ENCODE results near the gene SPATA9. TPM values are rescaled to one million over a fixed set of nuclear protein-coding genes. Genes with fewer than 3 reads are reported as not detected.
"Not testable (repeated sequence)": the region's sequence is repeated elsewhere in the genome, so short reads cannot be mapped to it uniquely, and the experiment has no call there.

The SPATA9 gene
- total RNA-seq, 3 donors from 2014 or later (not counting 1 experiment from before 2014, with no cell fraction given), result 1.3 to 2.1 (median 2.0) TPM

DNA sequence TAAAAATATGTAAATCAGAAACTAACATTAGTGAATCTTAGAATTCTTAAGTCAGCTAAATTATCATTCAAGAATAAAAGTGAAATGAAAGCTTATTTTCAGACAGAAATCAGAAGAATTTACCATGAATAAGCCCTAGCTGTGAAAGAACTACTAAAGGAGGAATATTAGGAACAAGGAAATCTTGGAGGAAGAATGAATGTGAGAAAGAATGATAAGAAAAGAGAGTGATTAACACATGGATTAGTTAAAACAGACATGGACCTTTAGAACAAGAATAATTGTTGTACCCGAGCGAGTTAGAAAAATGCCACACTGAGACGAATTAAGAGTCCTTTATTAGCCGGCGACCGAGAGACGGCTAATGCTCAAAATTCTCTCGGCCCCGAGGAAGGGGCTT, 24.3 kb upstream of the SPATA9 start:
- H3K27me3 ChIP-seq (ENCODE audit: control insufficient read depth, insufficient read depth, low read length), result no peaks in the 10 kb centered on the region
- no peak overlapping the region for H3K4me3 Mint-ChIP-seq
- no peaks in the 10 kb centered on the region for H3K9me3 Mint-ChIP-seq
- H3K36me3 Mint-ChIP-seq, result no peaks in the 10 kb centered on the region
- H3K36me3 ChIP-seq (ENCODE audit: control insufficient read depth, insufficient read depth, low read length), result no peaks in the 10 kb centered on the region
- no peak overlapping the region for H3K27ac ChIP-seq (ENCODE audit: low read length)
- 92% methylated on average over 9 of the region's 9 CpGs for WGBS (ENCODE audit: insufficient coverage)
- no peak overlapping the region for H3K27ac Mint-ChIP-seq
- intact Hi-C loops (cut with micrococcal nuclease), result no loop called here
- H3K9me3 ChIP-seq (ENCODE audit: control insufficient read depth, insufficient read depth, low read length), result no peaks in the 10 kb centered on the region
- no peak overlapping the region for H3K4me3 ChIP-seq (ENCODE audit: low read length)
- TF ChIP-seq, protein P1, sequence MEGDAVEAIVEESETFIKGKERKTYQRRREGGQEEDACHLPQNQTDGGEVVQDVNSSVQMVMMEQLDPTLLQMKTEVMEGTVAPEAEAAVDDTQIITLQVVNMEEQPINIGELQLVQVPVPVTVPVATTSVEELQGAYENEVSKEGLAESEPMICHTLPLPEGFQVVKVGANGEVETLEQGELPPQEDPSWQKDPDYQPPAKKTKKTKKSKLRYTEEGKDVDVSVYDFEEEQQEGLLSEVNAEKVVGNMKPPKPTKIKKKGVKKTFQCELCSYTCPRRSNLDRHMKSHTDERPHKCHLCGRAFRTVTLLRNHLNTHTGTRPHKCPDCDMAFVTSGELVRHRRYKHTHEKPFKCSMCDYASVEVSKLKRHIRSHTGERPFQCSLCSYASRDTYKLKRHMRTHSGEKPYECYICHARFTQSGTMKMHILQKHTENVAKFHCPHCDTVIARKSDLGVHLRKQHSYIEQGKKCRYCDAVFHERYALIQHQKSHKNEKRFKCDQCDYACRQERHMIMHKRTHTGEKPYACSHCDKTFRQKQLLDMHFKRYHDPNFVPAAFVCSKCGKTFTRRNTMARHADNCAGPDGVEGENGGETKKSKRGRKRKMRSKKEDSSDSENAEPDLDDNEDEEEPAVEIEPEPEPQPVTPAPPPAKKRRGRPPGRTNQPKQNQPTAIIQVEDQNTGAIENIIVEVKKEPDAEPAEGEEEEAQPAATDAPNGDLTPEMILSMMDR (IDR thresholded peaks at IDR 0.05), result no peak
- DNase-seq (no peak), ATAC-seq (no peak)
- H3K27me3 Mint-ChIP-seq (ENCODE audit: low read depth in 2 of 2), result no peaks in the 10 kb centered on the region
- no peaks in the 10 kb centered on the region for H3K4me1 ChIP-seq (ENCODE audit: control insufficient read depth, insufficient read depth, low read length)
- H3K4me1 Mint-ChIP-seq, result no peaks in the 10 kb centered on the region

DNA sequence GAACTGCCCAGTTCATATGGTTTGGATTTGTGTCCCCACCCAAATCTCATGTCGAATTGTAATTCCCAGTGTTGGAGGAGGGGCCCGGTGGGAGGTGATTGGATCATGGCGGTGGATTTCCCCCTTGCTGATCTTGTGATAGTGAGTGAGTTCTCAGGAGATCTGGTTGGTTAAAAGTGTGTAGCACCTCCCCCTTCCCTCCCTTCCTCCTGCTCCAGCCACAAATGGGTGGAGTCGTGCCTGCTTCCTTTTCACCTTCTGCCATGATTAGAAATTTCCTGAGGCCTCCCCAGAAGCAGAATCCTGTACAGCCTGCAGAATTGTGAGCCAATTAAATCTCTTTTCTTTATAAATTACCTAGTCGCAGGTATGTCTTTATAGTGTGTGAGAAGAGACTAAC, 23.4 kb upstream of the SPATA9 start:
- H3K36me3 Mint-ChIP-seq; DNase-seq; H3K9me3 Mint-ChIP-seq; H3K27ac ChIP-seq (ENCODE audit: low read length); H3K36me3 ChIP-seq (ENCODE audit: control insufficient read depth, insufficient read depth, low read length); H3K27me3 Mint-ChIP-seq (ENCODE audit: low read depth in 2 of 2); H3K4me3 Mint-ChIP-seq; H3K4me1 ChIP-seq (ENCODE audit: control insufficient read depth, insufficient read depth, low read length); H3K27ac Mint-ChIP-seq; H3K4me1 Mint-ChIP-seq; H3K9me3 ChIP-seq (ENCODE audit: control insufficient read depth, insufficient read depth, low read length); H3K4me3 ChIP-seq (ENCODE audit: low read length); ATAC-seq; intact Hi-C loops (cut with micrococcal nuclease); H3K27me3 ChIP-seq (ENCODE audit: control insufficient read depth, insufficient read depth, low read length): not testable (repeated sequence)
- WGBS (ENCODE audit: insufficient coverage), result no CpG with 5 or more reads among the region's 5 CpGs

DNA sequence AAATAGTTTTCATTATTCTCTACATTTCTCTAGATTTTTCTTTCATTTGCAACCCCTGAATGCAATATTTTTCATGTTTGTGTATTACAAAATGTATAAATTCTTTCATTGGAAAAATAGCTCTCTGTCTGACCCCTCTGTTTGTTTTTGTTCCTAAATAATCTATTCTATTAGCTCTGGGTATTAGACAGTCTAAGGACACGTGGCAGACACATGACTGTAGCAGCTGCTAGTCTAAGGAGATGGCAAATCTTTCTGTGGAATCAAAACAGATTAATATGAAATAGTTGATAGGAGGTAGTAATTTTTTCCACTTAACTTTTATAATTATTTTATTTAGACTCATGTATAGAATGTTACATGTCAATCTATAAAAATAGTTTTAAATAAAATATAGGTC, 21.4 kb upstream of the SPATA9 start:
- ATAC-seq, result no peak
- Mint-ChIP-seq H3K4me3 (no peak overlapping the region), H3K36me3 (no peaks in the 10 kb centered on the region), H3K4me1 (no peaks in the 10 kb centered on the region), H3K27ac (no peak overlapping the region), H3K9me3 (no peaks in the 10 kb centered on the region), H3K27me3 (ENCODE audit: low read depth in 2 of 2) (no peaks in the 10 kb centered on the region)
- no peaks in the 10 kb centered on the region for H3K27me3 ChIP-seq (ENCODE audit: control insufficient read depth, insufficient read depth, low read length)
- TF ChIP-seq, protein P1 (IDR thresholded peaks at IDR 0.05), result no peak
- intact Hi-C loops (cut with micrococcal nuclease), result no loop called here
- no peaks in the 10 kb centered on the region for H3K36me3 ChIP-seq (ENCODE audit: control insufficient read depth, insufficient read depth, low read length)
- no peaks in the 10 kb centered on the region for H3K4me1 ChIP-seq (ENCODE audit: control insufficient read depth, insufficient read depth, low read length)
- H3K27ac ChIP-seq (ENCODE audit: low read length), result no peak overlapping the region
- no peaks in the 10 kb centered on the region for H3K9me3 ChIP-seq (ENCODE audit: control insufficient read depth, insufficient read depth, low read length)
- no peak overlapping the region for H3K4me3 ChIP-seq (ENCODE audit: low read length)
- WGBS (ENCODE audit: insufficient coverage), result no CpG with 5 or more reads among the region's 1 CpG
- DNase-seq, result no peak

DNA sequence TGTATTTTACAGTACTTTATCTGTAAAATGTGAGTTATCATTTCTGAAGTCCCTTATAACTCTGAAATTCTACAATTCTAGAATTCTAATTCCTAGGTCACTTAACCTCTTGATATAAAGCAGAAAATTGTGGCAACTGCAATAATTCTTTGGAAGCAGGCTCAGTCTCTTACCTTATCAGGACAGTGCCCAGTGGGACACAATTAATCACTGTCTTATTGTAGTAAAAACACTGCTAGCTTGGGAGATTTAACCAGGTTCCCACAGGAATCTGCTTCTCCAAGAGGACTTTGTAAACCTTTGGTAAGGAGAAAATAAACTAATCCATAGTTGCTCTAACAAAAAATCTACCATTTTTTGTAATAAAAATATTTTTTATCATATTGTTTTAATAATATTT, 18.3 kb upstream of the SPATA9 start:
- ATAC-seq, result no peak
- Mint-ChIP-seq H3K36me3 (no peaks in the 10 kb centered on the region), H3K9me3 (no peaks in the 10 kb centered on the region), H3K4me1 (no peaks in the 10 kb centered on the region), H3K4me3 (no peak overlapping the region), H3K27ac (no peak overlapping the region), H3K27me3 (ENCODE audit: low read depth in 2 of 2) (no peaks in the 10 kb centered on the region)
- intact Hi-C loops (cut with micrococcal nuclease), result no loop called here
- no peak overlapping the region for H3K27ac ChIP-seq (ENCODE audit: low read length)
- no peaks in the 10 kb centered on the region for H3K9me3 ChIP-seq (ENCODE audit: control insufficient read depth, insufficient read depth, low read length)
- no peaks in the 10 kb centered on the region for H3K27me3 ChIP-seq (ENCODE audit: control insufficient read depth, insufficient read depth, low read length)
- no peaks in the 10 kb centered on the region for H3K36me3 ChIP-seq (ENCODE audit: control insufficient read depth, insufficient read depth, low read length)
- H3K4me3 ChIP-seq (ENCODE audit: low read length), result no peak overlapping the region
- TF ChIP-seq, protein P1 (IDR thresholded peaks at IDR 0.05), result no peak
- H3K4me1 ChIP-seq (ENCODE audit: control insufficient read depth, insufficient read depth, low read length), result no peaks in the 10 kb centered on the region
- DNase-seq, result no peak
